Natural killer cell treated with Interleukin-12 subunit alpha and Interleukin-12 subunit beta and Interleukin-15 and Interleukin-18, amount 100 ng/mL, for 72 hours (primary cell): ENCODE measurements around the gene LAMP5. TPM values are rescaled to one million over a fixed set of nuclear protein-coding genes. Genes with fewer than 3 reads are reported as not detected.

Source experiments
- ATAC-seq, 2 donors: fragments of 150-1000 bp; cut with Tn5 transposase in 1 of 2; sonication (Bioruptor Pico), chemical (Tn5 transposase) in 1 of 2; 2 replicates each; pipeline ENCODE4 v1.10.0; 2021
- DNase-seq: peaks from one replicate; pipeline ENCODE4 v3.0.0; 2022; ENCODE audit warnings: low spot score
- H3K27ac Mint-ChIP-seq, 2 donors: 1 replicate in 1 of 2; 2 replicates in 1 of 2; pipeline ENCODE4 v1.8.0; 2022; ENCODE audit warnings: mixed read lengths in 2 of 2, mild to moderate bottlenecking in 1 of 2, moderate library complexity in 1 of 2
- H3K27me3 Mint-ChIP-seq, 2 donors: 1 replicate in 1 of 2; 2 replicates in 1 of 2; pipeline ENCODE4 v1.8.0; 2022; ENCODE audit warnings: mixed read lengths in 2 of 2
- H3K36me3 Mint-ChIP-seq: one replicate; pipeline ENCODE4 v1.8.0; 2022; ENCODE audit warnings: mixed read lengths
- H3K4me1 Mint-ChIP-seq, 2 donors: 1 replicate in 1 of 2; 2 replicates in 1 of 2; pipeline ENCODE4 v1.8.0; 2022; ENCODE audit warnings: low read depth in 2 of 2, mixed read lengths in 2 of 2, mild to moderate bottlenecking in 1 of 2
- H3K4me3 Mint-ChIP-seq: one replicate; pipeline ENCODE4 v1.8.0; 2022; ENCODE audit warnings: mixed read lengths
- H3K9me3 Mint-ChIP-seq: 2 replicates; pipeline ENCODE4 v1.8.0; 2022; ENCODE audit warnings: mixed read lengths
- total RNA-seq, 2 donors: library from RNA; stranded (reverse); gene quantifications; one replicate each; pipeline ENCODE4 v1.2.3, GENCODE V29; 2022

Gene LAMP5
- total RNA-seq, 2 donors from 2014 or later = not detected

DNA sequence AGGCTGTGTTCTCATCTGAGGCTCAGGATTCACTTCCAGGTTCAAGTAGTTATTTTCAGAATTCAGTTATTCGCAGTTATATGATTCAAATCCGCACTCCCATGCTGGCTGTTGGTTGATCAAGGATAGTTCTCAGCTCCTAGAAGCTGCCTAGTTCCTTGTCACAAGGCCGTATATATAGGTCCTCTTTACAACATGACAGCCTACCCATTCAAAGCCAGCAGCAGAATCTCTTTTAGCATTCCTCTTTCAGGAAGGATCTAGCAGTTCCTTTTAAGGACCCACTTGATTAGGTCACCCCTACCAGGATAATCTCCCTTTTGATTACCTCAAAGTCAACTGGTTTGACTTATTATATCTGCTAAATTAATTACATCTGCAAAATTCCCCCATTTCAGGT, 23.8 kb upstream of the LAMP5 start:
- Mint-ChIP-seq H3K27me3 (peaks cover 0 to 2% of the 10 kb centered on the region in 2 donors), H3K36me3 (no peaks in the 10 kb centered on the region), H3K4me3 (no peak overlapping the region), H3K9me3 (peaks cover 15% of the 10 kb centered on the region), H3K27ac (no peak overlapping the region), H3K4me1 (no peaks in the 10 kb centered on the region)
- ATAC-seq (no peak), DNase-seq (no peak)

DNA sequence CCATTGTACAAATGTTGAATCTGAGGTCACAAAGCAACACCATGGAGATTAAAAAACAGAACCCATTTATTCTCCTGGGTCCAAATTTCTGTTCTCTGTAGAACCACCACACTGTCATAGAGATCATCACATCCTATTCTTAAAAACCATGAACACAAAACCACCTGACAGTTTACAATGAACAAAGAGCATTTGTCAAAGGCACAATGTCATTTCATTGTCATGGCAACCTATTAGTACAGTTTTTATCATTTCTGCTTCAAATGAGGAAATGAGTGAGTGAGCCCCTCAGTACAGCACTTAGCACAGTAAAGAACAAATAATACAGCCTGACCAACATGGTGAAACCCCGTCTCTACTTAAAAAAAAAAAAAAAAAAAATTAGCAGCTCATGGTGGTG, 23.1 kb upstream of the LAMP5 start:
- no peak for ATAC-seq
- Mint-ChIP-seq H3K36me3 (no peaks in the 10 kb centered on the region), H3K27ac (no peak overlapping the region), H3K9me3 (peaks cover 14% of the 10 kb centered on the region), H3K4me3 (no peak overlapping the region), H3K4me1 (no peaks in the 10 kb centered on the region), H3K27me3 (peaks cover 0 to 2% of the 10 kb centered on the region in 2 donors)
- no peak for DNase-seq

DNA sequence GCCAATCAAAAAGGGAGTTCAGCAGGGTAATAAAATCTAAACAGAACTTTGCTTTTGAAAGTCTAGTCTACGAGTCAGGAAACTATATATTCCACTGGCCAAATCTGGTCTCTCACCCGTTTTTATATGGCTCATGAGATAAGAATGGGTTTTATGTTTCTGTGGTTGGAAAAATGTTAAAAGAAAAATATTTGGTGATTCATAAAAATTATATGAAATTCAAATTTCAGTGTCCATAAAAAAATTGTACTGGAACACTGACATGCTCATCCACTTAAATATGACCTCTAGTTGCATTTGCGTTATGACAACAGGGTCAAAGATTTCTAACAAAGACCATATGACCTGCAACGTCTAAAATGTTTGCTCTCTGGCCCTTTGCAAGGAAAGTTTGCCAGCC, 22.3 kb upstream of the LAMP5 start:
- peaks cover 14% of the 10 kb centered on the region for H3K9me3 Mint-ChIP-seq
- peaks cover 0 to 2% of the 10 kb centered on the region in 2 donors for H3K27me3 Mint-ChIP-seq
- DNase-seq (no peak), ATAC-seq (no peak)
- H3K4me3 Mint-ChIP-seq = no peak overlapping the region
- no peaks in the 10 kb centered on the region for H3K36me3 Mint-ChIP-seq
- H3K4me1 Mint-ChIP-seq = no peaks in the 10 kb centered on the region
- no peak overlapping the region for H3K27ac Mint-ChIP-seq

DNA sequence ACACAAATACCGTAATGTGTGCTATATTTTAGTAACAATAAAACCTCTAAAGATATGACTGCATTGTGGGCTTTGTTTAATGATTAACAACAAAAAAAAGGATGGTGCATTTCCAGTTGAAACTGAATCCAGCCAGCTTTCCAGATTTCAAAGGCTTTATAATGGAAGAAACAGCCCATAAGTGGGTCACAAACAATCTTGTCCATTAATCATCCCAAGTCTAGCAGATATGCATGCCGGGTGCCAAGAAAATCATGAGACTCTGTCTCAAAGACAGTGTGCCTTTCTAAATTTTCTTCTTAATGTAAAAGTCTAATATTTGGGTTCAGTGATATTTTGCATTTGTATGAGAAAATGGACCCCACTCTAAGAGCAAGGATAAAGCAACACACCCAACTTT, 20.6 kb upstream of the LAMP5 start:
- peaks cover 14% of the 10 kb centered on the region for H3K9me3 Mint-ChIP-seq
- H3K27me3 Mint-ChIP-seq = peaks cover 0 to 2% of the 10 kb centered on the region in 2 donors
- H3K27ac Mint-ChIP-seq = no peak overlapping the region
- no peak for ATAC-seq
- H3K4me1 Mint-ChIP-seq = no peaks in the 10 kb centered on the region
- no peaks in the 10 kb centered on the region for H3K36me3 Mint-ChIP-seq
- DNase-seq = no peak
- H3K4me3 Mint-ChIP-seq = no peak overlapping the region

DNA sequence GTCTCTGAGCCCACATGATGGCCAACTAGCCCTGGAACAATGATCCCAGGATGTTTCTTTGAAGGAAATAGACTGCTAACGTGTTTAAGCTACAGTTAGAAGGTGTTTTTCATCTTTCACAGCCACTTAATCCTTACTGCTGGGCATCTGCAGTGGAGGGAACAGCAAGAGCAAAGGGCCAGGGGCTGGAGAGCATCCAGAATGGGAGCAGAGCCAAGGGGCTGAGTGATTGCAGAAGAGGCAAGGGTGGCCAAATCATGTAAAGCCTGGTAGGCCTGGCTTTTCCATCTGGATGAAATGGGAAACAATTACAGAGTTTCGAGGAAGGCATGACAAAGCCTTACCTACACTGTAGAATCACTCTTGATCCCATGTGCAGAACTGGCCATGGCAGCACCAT, 18.7 kb upstream of the LAMP5 start:
- no peaks in the 10 kb centered on the region for H3K27me3 Mint-ChIP-seq
- DNase-seq (no peak), ATAC-seq (no peak)
- peaks cover 9% of the 10 kb centered on the region for H3K9me3 Mint-ChIP-seq
- no peak overlapping the region for H3K27ac Mint-ChIP-seq
- H3K4me3 Mint-ChIP-seq = no peak overlapping the region
- no peaks in the 10 kb centered on the region for H3K4me1 Mint-ChIP-seq
- H3K36me3 Mint-ChIP-seq = no peaks in the 10 kb centered on the region

DNA sequence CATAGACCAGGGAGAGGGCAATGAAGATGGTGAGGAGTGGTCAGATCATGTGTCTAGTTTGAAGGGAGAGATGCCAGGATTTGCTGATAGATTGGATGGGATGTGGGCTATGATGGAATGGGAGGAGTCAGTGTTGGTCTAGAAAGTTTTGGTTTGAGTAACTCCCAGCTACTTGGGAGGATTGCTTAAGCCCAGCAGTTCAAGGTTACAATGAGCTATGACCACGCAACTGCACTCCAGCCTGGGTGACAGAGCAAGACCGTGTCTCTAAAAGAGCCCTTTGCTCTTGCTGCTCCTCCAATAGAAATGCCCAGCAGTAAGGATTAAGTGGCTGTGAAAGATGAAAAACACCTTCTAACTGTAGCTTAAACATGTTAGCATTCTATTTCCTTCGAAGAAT, 18.2 kb upstream of the LAMP5 start:
- peaks cover 9% of the 10 kb centered on the region for H3K9me3 Mint-ChIP-seq
- DNase-seq (no peak), ATAC-seq (no peak)
- H3K4me3 Mint-ChIP-seq = no peak overlapping the region
- no peaks in the 10 kb centered on the region for H3K27me3 Mint-ChIP-seq
- no peaks in the 10 kb centered on the region for H3K4me1 Mint-ChIP-seq
- H3K27ac Mint-ChIP-seq = no peak overlapping the region
- H3K36me3 Mint-ChIP-seq = no peaks in the 10 kb centered on the region

DNA sequence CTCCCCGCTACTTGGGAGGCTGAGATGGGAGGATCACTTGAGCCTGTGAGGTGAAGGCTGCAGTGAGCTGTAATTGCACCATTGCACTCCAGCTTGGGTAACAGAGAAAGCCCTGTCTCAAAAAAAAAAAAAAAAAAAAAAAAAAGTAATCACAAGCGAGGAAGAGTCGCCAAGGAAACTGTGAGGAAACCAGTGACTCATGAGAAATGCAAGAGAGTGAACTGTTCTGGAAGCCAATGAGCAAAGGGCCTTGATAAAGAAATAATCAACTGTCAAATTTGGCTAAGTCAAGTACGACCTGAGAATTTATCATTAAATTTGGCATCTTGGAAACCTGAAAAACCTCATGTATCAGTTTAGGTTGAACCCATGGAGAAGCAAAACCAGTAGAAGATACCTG, 16.1 kb upstream of the LAMP5 start:
- H3K27me3 Mint-ChIP-seq = peaks cover 0 to 4% of the 10 kb centered on the region in 2 donors
- ATAC-seq = no peak
- no peak overlapping the region for H3K4me3 Mint-ChIP-seq
- peaks cover 8% of the 10 kb centered on the region for H3K9me3 Mint-ChIP-seq
- no peak overlapping the region for H3K27ac Mint-ChIP-seq
- no peaks in the 10 kb centered on the region for H3K4me1 Mint-ChIP-seq
- no peak for DNase-seq
- H3K36me3 Mint-ChIP-seq = no peaks in the 10 kb centered on the region

DNA sequence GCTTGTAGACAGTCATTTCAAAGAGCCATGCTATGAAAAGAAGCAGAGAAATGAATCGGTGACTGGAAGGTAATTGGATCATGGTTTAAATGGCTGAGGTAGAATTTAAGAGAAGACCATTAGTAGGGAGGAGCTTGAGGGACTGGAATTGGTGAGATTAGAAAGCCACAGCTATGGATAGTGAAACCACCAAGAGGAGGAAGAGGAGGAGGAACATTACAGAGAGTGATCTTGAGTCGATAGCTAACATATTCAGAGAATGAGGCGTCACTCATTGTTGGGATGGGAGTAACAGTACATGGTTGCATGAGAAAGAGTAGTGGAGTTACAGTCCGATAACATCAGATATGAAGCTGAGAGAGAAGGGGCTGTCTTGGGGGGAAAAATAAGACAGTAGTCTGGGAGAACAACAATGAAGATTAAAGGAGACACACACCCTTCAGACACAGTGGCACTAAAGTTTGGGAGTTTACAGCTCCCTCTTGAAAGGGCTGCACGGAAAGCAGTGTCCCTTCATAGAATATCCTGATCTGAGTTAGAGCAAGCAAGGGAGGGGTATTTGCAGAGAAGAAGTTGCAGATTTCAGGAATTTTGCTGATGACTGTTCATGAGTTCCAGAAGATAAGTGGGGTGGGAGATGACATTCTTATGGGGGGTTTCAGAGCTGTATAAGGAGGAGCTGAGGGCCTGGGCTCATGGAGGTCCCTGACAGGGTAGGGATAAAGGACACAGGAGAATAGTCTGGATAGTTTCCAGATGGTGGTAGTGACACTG, 15.1 kb upstream of the LAMP5 start:
- Mint-ChIP-seq H3K27ac (no peak overlapping the region), H3K27me3 (peaks cover 0 to 4% of the 10 kb centered on the region in 2 donors), H3K36me3 (no peaks in the 10 kb centered on the region), H3K9me3 (peaks cover 8% of the 10 kb centered on the region), H3K4me3 (no peak overlapping the region), H3K4me1 (no peaks in the 10 kb centered on the region)
- DNase-seq (no peak), ATAC-seq (no peak)

DNA sequence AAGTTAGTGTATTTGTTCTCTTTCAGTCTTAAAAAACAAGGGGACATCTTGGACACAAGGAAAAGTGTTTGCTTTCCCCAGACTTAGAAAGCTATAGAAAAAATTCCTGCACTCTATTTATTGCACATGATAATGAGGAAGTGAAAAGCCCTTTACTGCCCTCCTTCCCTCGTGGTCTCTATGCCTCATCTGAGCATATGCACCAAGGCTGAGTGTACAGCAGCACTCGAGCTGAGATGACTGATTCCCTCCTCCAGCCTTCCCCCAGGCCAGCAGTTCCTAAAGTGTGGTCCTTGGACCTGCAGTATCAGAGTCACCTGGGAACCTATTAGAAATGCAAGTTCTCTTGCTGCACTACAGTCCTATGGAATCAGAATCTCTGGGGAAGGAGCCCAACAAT, 14.3 kb upstream of the LAMP5 start:
- Mint-ChIP-seq H3K4me3 (no peak overlapping the region), H3K36me3 (no peaks in the 10 kb centered on the region), H3K4me1 (no peaks in the 10 kb centered on the region), H3K9me3 (peaks cover 5% of the 10 kb centered on the region), H3K27ac (no peak overlapping the region), H3K27me3 (peaks cover 0 to 4% of the 10 kb centered on the region in 2 donors)
- DNase-seq (no peak), ATAC-seq (no peak)

DNA sequence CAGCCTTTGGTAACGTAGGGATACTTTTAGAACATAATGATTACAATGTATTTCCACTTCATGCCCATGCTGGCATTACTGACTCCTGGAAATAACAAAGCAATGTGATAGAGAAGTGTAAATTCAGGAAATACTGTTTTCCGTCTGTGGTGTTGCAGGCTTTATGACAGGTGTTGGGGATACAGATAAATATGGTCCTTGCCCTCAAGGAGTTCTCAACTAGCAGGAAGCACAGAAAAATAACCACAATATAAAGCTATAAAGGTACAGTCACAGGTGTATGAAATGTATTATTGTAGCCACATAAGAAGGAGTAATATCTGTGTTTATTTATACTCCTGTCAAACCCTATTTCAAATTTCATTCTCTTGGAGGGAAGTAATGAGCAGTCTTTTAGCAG, 12.9 kb upstream of the LAMP5 start:
- no peak overlapping the region for H3K27ac Mint-ChIP-seq
- ATAC-seq = no peak
- no peaks in the 10 kb centered on the region for H3K36me3 Mint-ChIP-seq
- H3K9me3 Mint-ChIP-seq = peaks cover 3% of the 10 kb centered on the region
- H3K27me3 Mint-ChIP-seq = peaks cover 0 to 6% of the 10 kb centered on the region in 2 donors
- H3K4me1 Mint-ChIP-seq = no peaks in the 10 kb centered on the region
- DNase-seq = no peak
- H3K4me3 Mint-ChIP-seq = no peak overlapping the region

DNA sequence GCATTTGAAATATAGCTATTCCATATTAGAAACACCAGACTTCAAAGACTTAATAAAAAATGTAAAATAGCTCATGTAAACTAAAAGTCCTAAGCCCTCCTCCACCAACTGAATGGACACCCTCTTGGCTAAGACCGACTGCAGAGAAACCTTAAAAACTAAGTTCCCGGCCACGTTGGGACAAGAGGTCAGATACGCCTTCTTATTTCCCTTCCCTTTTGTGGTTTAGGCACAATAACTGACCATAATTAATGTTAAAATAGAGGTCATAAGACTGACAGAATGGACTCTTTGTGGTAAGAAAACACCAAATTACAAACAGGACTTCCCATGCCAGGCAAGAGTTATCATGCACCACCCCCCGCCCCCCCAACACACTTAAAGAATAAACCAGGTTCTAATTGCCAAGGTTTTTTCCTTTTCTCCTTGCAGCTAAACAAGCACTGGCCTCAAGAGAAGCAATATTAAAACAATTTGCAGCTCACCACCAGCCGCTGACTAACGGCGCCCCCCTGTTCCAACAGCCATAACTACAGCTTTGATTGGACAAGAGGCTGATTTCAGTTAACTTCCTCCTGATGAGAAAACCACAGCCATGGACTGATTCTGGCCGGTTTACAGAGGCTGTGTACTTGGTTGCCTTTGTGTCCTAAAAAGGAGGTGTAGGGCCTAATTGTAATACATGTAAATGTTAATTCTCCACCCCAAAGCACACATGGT, 10.7 kb upstream of the LAMP5 start:
- peaks cover 3% of the 10 kb centered on the region for H3K9me3 Mint-ChIP-seq
- H3K36me3 Mint-ChIP-seq = no peaks in the 10 kb centered on the region
- ATAC-seq (no peak), DNase-seq (no peak)
- H3K4me3 Mint-ChIP-seq = no peak overlapping the region
- H3K27me3 Mint-ChIP-seq = peaks cover 0 to 13% of the 10 kb centered on the region in 2 donors
- H3K4me1 Mint-ChIP-seq = no peaks in the 10 kb centered on the region
- H3K27ac Mint-ChIP-seq = no peak overlapping the region

DNA sequence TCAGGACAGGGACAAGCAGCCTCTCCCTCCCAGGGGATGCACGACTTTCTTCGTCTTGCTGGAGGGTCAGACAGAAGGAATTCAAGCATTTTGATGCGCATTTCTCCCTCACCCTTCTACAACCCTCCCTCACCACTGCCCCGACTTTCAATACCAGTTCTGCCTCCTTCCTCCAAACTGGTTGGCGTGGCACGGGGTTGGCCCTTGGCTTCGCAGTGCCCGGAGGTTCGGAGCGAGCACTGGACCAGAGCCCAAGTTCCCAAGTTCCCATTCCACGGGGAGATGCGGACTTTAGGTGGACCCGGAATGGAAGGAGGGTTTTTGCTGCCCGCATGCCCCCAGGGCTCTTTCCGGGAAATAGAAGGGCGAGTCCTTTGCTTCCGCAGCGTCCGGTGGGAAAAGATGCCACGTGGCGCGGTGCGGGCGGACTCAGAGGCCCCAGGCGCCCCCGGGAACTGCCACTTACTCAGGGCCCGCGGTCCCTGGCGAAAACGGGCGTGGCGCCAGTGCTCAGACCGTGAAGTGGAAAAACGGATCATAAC, 8.0 kb upstream of the LAMP5 start:
- peaks cover 10 to 23% of the 10 kb centered on the region in 2 donors for H3K27me3 Mint-ChIP-seq
- no peak overlapping the region for H3K27ac Mint-ChIP-seq
- peaks cover 3% of the 10 kb centered on the region for H3K9me3 Mint-ChIP-seq
- DNase-seq (no peak), ATAC-seq (no peak)
- H3K4me3 Mint-ChIP-seq = no peak overlapping the region
- no peaks in the 10 kb centered on the region for H3K36me3 Mint-ChIP-seq
- H3K4me1 Mint-ChIP-seq = no peaks in the 10 kb centered on the region

DNA sequence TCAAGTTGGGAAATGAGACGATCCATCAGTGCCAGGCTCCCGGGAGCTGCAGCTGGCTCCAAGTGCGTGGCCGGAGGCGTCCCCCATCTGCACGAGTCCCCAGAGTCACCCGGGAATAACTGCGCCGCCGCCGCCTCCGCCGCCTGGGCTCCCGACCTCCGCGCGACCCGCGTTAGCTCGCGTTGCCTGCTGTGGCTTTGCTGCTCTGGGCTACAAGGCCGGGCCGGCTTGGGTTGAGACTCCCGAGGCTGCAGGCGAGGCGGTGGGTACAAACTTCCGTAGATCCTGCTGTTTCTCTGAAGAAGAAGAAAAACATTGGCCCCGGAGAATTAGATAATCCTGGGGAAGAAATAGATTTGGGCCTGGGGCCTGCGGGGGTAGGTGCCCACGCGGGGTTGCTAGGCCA, 7.4 kb upstream of the LAMP5 start:
- peaks cover 3% of the 10 kb centered on the region for H3K9me3 Mint-ChIP-seq
- no peak for DNase-seq
- no peaks in the 10 kb centered on the region for H3K4me1 Mint-ChIP-seq
- no peaks in the 10 kb centered on the region for H3K36me3 Mint-ChIP-seq
- no peak overlapping the region for H3K27ac Mint-ChIP-seq
- H3K27me3 Mint-ChIP-seq = peaks cover 15 to 27% of the 10 kb centered on the region in 2 donors
- no peak overlapping the region for H3K4me3 Mint-ChIP-seq
- ATAC-seq = no peak

DNA sequence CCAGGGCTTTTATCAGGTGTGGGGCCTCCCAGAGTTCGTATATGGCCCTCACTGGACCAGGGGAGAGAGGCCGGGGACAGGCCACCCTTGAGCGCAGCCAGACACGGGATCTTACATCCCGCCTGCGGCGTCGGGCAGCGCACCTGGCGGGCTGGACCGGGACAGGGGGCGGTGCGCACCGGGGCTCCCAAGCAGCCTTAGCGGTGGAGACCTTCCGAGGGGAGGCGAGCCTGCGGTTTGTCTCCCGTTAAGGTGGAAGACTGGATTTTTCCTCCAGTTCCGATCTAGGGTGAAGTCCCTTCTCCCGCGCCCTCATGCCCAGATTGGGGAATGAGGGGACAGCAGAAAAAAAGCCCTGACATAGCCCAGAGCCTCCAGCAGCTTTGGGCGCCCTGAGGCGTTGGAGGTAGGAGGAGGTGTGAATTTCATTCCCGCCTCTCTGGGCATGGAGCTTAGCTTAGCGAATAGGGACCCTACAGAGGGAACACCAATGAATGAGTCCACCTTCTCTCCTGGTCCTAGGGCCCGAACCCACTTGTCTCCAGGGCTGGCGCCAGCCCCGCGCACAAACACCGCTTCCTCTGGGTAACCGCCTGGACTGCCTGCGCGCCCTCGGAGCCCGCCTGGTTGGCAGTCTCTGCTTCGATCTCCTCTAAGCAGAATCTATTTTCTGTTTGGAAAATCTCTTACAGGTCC, 6.7 kb upstream of the LAMP5 start:
- Mint-ChIP-seq H3K9me3 (no peaks in the 10 kb centered on the region), H3K36me3 (no peaks in the 10 kb centered on the region), H3K4me1 (no peaks in the 10 kb centered on the region), H3K4me3 (no peak overlapping the region), H3K27me3 (peaks cover 15 to 23% of the 10 kb centered on the region in 2 donors), H3K27ac (no peak overlapping the region)
- no peak for DNase-seq
- ATAC-seq = no peak
